ENCODE measurements around the gene MTA3. TPM values are rescaled to one million over a fixed set of nuclear protein-coding genes. Genes with fewer than 3 reads are reported as not detected.

MTA3 gene
- total RNA-seq, 2 experiments from 2014 or later = 27.0 to 30.9 TPM

DNA sequence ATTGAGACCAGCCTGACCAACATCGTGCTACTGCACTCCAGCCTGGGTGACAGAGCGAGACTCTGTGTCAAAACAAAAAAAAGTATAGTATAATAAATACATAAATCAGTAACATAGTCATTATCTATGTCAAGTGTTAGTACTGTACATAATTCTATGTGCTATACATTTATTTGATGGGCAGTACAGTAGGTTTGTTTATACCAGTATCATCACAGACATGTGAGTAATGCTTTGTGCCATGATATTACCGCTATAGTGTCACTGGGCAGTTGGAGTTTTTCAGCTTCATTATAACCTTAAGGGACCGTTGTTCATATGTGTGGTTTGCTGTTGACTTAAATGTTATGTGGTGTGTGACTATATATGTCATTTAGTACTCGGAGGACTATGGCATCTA is 24.9 kb downstream of the MTA3 start:
- Mint-ChIP-seq H3K27me3 (no peaks in the 10 kb centered on the region), H3K27ac (no peak overlapping the region), H3K4me3 (no peak overlapping the region), H3K9me3 (no peaks in the 10 kb centered on the region), H3K36me3 (ENCODE audit: low read depth) (peaks cover 27% of the 10 kb centered on the region), H3K4me1 (ENCODE audit: low read depth) (peaks cover 21% of the 10 kb centered on the region)
- no peak overlapping the region for H3K27ac ChIP-seq (ENCODE audit: low read depth in 1 of 2, low read length in 2 of 2)
- CTCF ChIA-PET = no interaction called here
- POLR2A ChIA-PET = no interaction called here
- H3K4me1 ChIP-seq (ENCODE audit: insufficient read depth, low read length) = no peaks in the 10 kb centered on the region
- H3K27me3 ChIP-seq (ENCODE audit: control insufficient read depth in 1 of 2, insufficient read depth in 2 of 2, low read length in 2 of 2) = no peaks in the 10 kb centered on the region
- intact Hi-C loops (cut with DNase I, micrococcal nuclease) = no loop called here
- no peak for ATAC-seq (ENCODE audit: poor library complexity)
- no peak for DNase-seq
- no peaks in the 10 kb centered on the region for H3K9me3 ChIP-seq (ENCODE audit: control insufficient read depth in 1 of 2, insufficient read depth in 1 of 2, low read length in 2 of 2)
- H3K4me3 ChIP-seq (ENCODE audit: low read length) = no peak overlapping the region
- peaks cover 2% of the 10 kb centered on the region for H3K36me3 ChIP-seq (ENCODE audit: insufficient read depth, low read length)
- TF ChIP-seq, protein P1, sequence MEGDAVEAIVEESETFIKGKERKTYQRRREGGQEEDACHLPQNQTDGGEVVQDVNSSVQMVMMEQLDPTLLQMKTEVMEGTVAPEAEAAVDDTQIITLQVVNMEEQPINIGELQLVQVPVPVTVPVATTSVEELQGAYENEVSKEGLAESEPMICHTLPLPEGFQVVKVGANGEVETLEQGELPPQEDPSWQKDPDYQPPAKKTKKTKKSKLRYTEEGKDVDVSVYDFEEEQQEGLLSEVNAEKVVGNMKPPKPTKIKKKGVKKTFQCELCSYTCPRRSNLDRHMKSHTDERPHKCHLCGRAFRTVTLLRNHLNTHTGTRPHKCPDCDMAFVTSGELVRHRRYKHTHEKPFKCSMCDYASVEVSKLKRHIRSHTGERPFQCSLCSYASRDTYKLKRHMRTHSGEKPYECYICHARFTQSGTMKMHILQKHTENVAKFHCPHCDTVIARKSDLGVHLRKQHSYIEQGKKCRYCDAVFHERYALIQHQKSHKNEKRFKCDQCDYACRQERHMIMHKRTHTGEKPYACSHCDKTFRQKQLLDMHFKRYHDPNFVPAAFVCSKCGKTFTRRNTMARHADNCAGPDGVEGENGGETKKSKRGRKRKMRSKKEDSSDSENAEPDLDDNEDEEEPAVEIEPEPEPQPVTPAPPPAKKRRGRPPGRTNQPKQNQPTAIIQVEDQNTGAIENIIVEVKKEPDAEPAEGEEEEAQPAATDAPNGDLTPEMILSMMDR (IDR thresholded peaks at IDR 0.05) = no peak

DNA sequence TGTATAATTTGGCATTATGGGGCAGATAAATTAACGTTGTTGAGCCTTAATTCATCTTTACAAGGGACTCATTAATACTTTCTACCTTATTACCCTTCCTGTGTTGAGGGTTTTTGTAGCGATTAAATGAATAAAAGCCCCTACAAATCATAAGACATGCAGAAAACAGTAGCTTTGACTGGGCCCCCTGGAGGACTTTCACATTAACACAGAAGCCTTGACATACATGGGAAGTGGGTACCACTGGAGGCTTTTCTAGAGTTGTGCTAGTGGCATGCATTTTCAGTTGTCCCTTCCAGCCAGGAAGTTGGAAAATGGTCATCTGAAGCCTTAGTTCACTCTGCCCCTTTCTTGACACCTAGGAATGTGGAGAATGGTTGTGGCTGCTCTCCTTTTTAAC is 30.2 kb downstream of the MTA3 start:
- Histone ChIP-seq H3K36me3 (ENCODE audit: insufficient read depth, low read length) (no peaks in the 10 kb centered on the region), H3K27ac (ENCODE audit: low read depth in 1 of 2, low read length in 2 of 2) (no peak overlapping the region), H3K4me3 (ENCODE audit: low read length) (no peak overlapping the region), H3K27me3 (ENCODE audit: control insufficient read depth in 1 of 2, insufficient read depth in 2 of 2, low read length in 2 of 2) (no peaks in the 10 kb centered on the region), H3K9me3 (ENCODE audit: control insufficient read depth in 1 of 2, insufficient read depth in 1 of 2, low read length in 2 of 2) (no peaks in the 10 kb centered on the region), H3K4me1 (ENCODE audit: insufficient read depth, low read length) (no peaks in the 10 kb centered on the region)
- H3K4me1 Mint-ChIP-seq (ENCODE audit: low read depth) = peaks cover 28% of the 10 kb centered on the region
- intact Hi-C loops (cut with DNase I, micrococcal nuclease) = no loop called here
- CTCF ChIA-PET = interaction anchor here (0.6 to 1.1 kb wide), 2 partner anchors 10 to 130 kb away, joined by 3 to 5 read pairs; no protein-coding TSS in a partner anchor
- ATAC-seq (ENCODE audit: poor library complexity) (no peak), DNase-seq (no peak)
- H3K4me3 Mint-ChIP-seq = no peak overlapping the region
- H3K36me3 Mint-ChIP-seq (ENCODE audit: low read depth) = peaks cover 9% of the 10 kb centered on the region
- POLR2A ChIA-PET = interaction anchor here (0.7 kb wide), 1 partner anchor 23 kb away, joined by 4 read pairs; no protein-coding TSS in a partner anchor
- no peaks in the 10 kb centered on the region for H3K9me3 Mint-ChIP-seq
- TF ChIP-seq, protein P1 (IDR thresholded peaks at IDR 0.05) = no peak
- H3K27ac Mint-ChIP-seq = no peak overlapping the region
- H3K27me3 Mint-ChIP-seq = no peaks in the 10 kb centered on the region

DNA sequence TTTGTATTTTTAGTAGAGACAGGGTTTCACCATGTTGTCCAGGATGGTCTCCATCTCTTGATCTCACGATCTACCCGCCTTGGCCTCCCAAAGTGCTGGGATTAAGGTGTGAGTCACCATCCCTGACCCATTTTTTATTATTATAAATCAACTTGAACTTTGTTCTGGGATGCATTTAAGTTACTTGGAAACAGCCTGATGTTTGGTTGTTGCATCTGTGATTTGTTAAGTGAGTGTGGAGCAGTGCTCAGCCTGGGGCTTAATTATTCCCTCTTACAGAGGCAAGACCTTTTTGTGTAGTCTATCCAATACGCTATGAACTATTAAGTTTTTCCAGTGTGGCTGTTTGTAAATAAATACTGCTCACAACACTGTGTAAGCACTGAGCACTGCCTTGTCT is 32.6 kb downstream of the MTA3 start:
- Mint-ChIP-seq H3K4me3 (no peak overlapping the region), H3K4me1 (ENCODE audit: low read depth) (peaks cover 23% of the 10 kb centered on the region), H3K27me3 (no peaks in the 10 kb centered on the region), H3K27ac (no peak overlapping the region), H3K9me3 (no peaks in the 10 kb centered on the region), H3K36me3 (ENCODE audit: low read depth) (peaks cover 7% of the 10 kb centered on the region)
- no peaks in the 10 kb centered on the region for H3K36me3 ChIP-seq (ENCODE audit: insufficient read depth, low read length)
- ATAC-seq (ENCODE audit: poor library complexity) (no peak), DNase-seq (no peak)
- no peak overlapping the region for H3K27ac ChIP-seq (ENCODE audit: low read depth in 1 of 2, low read length in 2 of 2)
- POLR2A ChIA-PET = no interaction called here
- H3K4me3 ChIP-seq (ENCODE audit: low read length) = no peak overlapping the region
- no peaks in the 10 kb centered on the region for H3K4me1 ChIP-seq (ENCODE audit: insufficient read depth, low read length)
- intact Hi-C loops (cut with DNase I, micrococcal nuclease) = no loop called here
- H3K27me3 ChIP-seq (ENCODE audit: control insufficient read depth in 1 of 2, insufficient read depth in 2 of 2, low read length in 2 of 2) = no peaks in the 10 kb centered on the region
- TF ChIP-seq, protein P1 (IDR thresholded peaks at IDR 0.05) = no peak
- no peaks in the 10 kb centered on the region for H3K9me3 ChIP-seq (ENCODE audit: control insufficient read depth in 1 of 2, insufficient read depth in 1 of 2, low read length in 2 of 2)
- CTCF ChIA-PET = interaction anchor here (0.6 kb wide), 1 partner anchor 14 kb away, joined by 4 read pairs; no protein-coding TSS in a partner anchor
